HAP-1 (cell line): ENCODE data around the gene PFKL.
"Not testable (repeated sequence)": the region's sequence is repeated elsewhere in the genome, so short reads cannot be mapped to it uniquely, and the experiment has no call there.

ENCODE experiments used
- DNase-seq, 2 experiments: peaks; one replicate each; pipeline ENCODE4 v3.0.0-alpha.2; 2016 to 2020; ENCODE audit warnings: low spot score in 2 of 2
- H3K27me3 ChIP-seq: fragments of 250-450 bp; sonication (Bioruptor Pico); 2 replicates; pipeline ENCODE4 v1.5.1; 2020; ENCODE audit warnings: low read depth, mild to moderate bottlenecking, moderate library complexity
- H3K36me3 ChIP-seq: fragments of 250-450 bp; sonication (Bioruptor Pico); replicated peaks from 2 replicates; pipeline ENCODE4 v1.5.1; 2020; ENCODE audit warnings: mild to moderate bottlenecking
- H3K4me1 ChIP-seq: fragments of 250-450 bp; sonication (Bioruptor Pico); 2 replicates; pipeline ENCODE4 v1.5.1; 2020; ENCODE audit warnings: mild to moderate bottlenecking
- H3K4me3 ChIP-seq: fragments of 250-450 bp; sonication (Bioruptor Pico); 2 replicates; pipeline ENCODE4 v1.5.1; 2020; ENCODE audit warnings: mild to moderate bottlenecking, moderate library complexity
- H3K9me3 ChIP-seq: fragments of 250-450 bp; sonication (Bioruptor Pico); 2 replicates; pipeline ENCODE4 v1.5.1; 2020; ENCODE audit warnings: mild to moderate bottlenecking, moderate library complexity
- in situ Hi-C: fragments of 300-500 bp; cut with MboI; formaldehyde crosslinking; loops from 3 replicates; pipeline ENCODE4 v1.14.3; 2020; ENCODE audit warnings: low sequenced_read_pairs, inconsistent platforms, mixed read lengths

PFKL gene

GRCh38 chr21:44361903-44362302 is 62.0 kb downstream of the PFKL start:
- DNase-seq, in situ Hi-C loops, H3K4me1 ChIP-seq, H3K9me3 ChIP-seq, H3K4me3 ChIP-seq, H3K27me3 ChIP-seq, H3K36me3 ChIP-seq: not testable (repeated sequence)

- H3K27me3 ChIP-seq, result no peaks in the 10 kb centered on the region
- H3K9me3 ChIP-seq, result no peaks in the 10 kb centered on the region
- in situ Hi-C loops, result no loop called here
- no peak for DNase-seq
- H3K4me1 ChIP-seq, result no peaks in the 10 kb centered on the region
- H3K4me3 ChIP-seq, result no peak overlapping the region
- no peaks in the 10 kb centered on the region for H3K36me3 ChIP-seq
Observed at GRCh38 chr21:44363278-44363677, 63.4 kb downstream of the PFKL start.

- in situ Hi-C loops, result no loop called here
- H3K9me3 ChIP-seq, result no peaks in the 10 kb centered on the region
- DNase-seq, result no peak
Observed at GRCh38 chr21:44364151-44365053, 64.5 kb downstream of the PFKL start.

GRCh38 chr21:44365251-44365966 is 65.6 kb downstream of the PFKL start:
- no peaks in the 10 kb centered on the region for H3K9me3 ChIP-seq
- in situ Hi-C loops, result no loop called here
- DNase-seq, result no peak

More at GRCh38 chr21:44364151-44365053, 64.5 kb downstream of the PFKL start:
- Histone ChIP-seq H3K36me3 (no peaks in the 10 kb centered on the region), H3K27me3 (no peaks in the 10 kb centered on the region), H3K4me3 (no peak overlapping the region), H3K4me1 (no peaks in the 10 kb centered on the region)

GRCh38 chr21:44365967-44366585 is 66.2 kb downstream of the PFKL start:
- in situ Hi-C loops, result no loop called here
- DNase-seq, result no peak

More at GRCh38 chr21:44365251-44365966, 65.6 kb downstream of the PFKL start:
- H3K4me3 ChIP-seq, result no peak overlapping the region
- no peaks in the 10 kb centered on the region for H3K4me1 ChIP-seq
- H3K27me3 ChIP-seq, result no peaks in the 10 kb centered on the region
- H3K36me3 ChIP-seq, result no peaks in the 10 kb centered on the region

GRCh38 chr21:44366586-44367211 is 66.8 kb downstream of the PFKL start:
- Histone ChIP-seq H3K36me3 (no peaks in the 10 kb centered on the region), H3K4me3 (no peak overlapping the region), H3K9me3 (no peaks in the 10 kb centered on the region), H3K27me3 (no peaks in the 10 kb centered on the region), H3K4me1 (no peaks in the 10 kb centered on the region)
- in situ Hi-C loops, result no loop called here
- DNase-seq, result no peak

More at GRCh38 chr21:44365967-44366585, 66.2 kb downstream of the PFKL start:
- Histone ChIP-seq H3K4me1 (no peaks in the 10 kb centered on the region), H3K9me3 (no peaks in the 10 kb centered on the region), H3K27me3 (no peaks in the 10 kb centered on the region), H3K4me3 (no peak overlapping the region), H3K36me3 (no peaks in the 10 kb centered on the region)

- no peak overlapping the region for H3K4me3 ChIP-seq
- in situ Hi-C loops, result no loop called here
- no peaks in the 10 kb centered on the region for H3K4me1 ChIP-seq
- no peak for DNase-seq
- no peaks in the 10 kb centered on the region for H3K36me3 ChIP-seq
- H3K27me3 ChIP-seq, result no peaks in the 10 kb centered on the region
- no peaks in the 10 kb centered on the region for H3K9me3 ChIP-seq
Observed at GRCh38 chr21:44368711-44369446, 69.0 kb downstream of the PFKL start.

GRCh38 chr21:44370027-44370735 is 70.3 kb downstream of the PFKL start:
- no peak overlapping the region for H3K4me3 ChIP-seq

GRCh38 chr21:44370786-44371410 is 71.0 kb downstream of the PFKL start:
- in situ Hi-C loops, result no loop called here
- no peak overlapping the region for H3K4me3 ChIP-seq

More at GRCh38 chr21:44370027-44370735, 70.3 kb downstream of the PFKL start:
- H3K9me3 ChIP-seq, result no peaks in the 10 kb centered on the region
- no peak for DNase-seq
- H3K4me1 ChIP-seq, result no peaks in the 10 kb centered on the region
- in situ Hi-C loops, result no loop called here
- no peaks in the 10 kb centered on the region for H3K36me3 ChIP-seq
- H3K27me3 ChIP-seq, result no peaks in the 10 kb centered on the region

GRCh38 chr21:44371596-44371995 is 71.7 kb downstream of the PFKL start:
- no peaks in the 10 kb centered on the region for H3K4me1 ChIP-seq
- no peaks in the 10 kb centered on the region for H3K9me3 ChIP-seq
- H3K36me3 ChIP-seq, result no peaks in the 10 kb centered on the region
- H3K4me3 ChIP-seq, result no peak overlapping the region
- DNase-seq, result no peak
- in situ Hi-C loops, result no loop called here
- H3K27me3 ChIP-seq, result no peaks in the 10 kb centered on the region

More at GRCh38 chr21:44370786-44371410, 71.0 kb downstream of the PFKL start:
- Histone ChIP-seq H3K27me3 (no peaks in the 10 kb centered on the region), H3K9me3 (no peaks in the 10 kb centered on the region), H3K36me3 (no peaks in the 10 kb centered on the region), H3K4me1 (no peaks in the 10 kb centered on the region)
- DNase-seq, result no peak

GRCh38 chr21:44372616-44373015 is 72.8 kb downstream of the PFKL start:
- H3K9me3 ChIP-seq, result no peaks in the 10 kb centered on the region
- in situ Hi-C loops, result no loop called here
- H3K36me3 ChIP-seq, result no peaks in the 10 kb centered on the region
- no peak for DNase-seq
- H3K4me3 ChIP-seq, result no peak overlapping the region
- no peaks in the 10 kb centered on the region for H3K27me3 ChIP-seq
- no peaks in the 10 kb centered on the region for H3K4me1 ChIP-seq

GRCh38 chr21:44374601-44375280 is 74.9 kb downstream of the PFKL start:
- Histone ChIP-seq H3K4me1 (no peaks in the 10 kb centered on the region), H3K9me3 (no peaks in the 10 kb centered on the region), H3K27me3 (no peaks in the 10 kb centered on the region), H3K4me3 (no peak overlapping the region), H3K36me3 (no peaks in the 10 kb centered on the region)
- in situ Hi-C loops, result no loop called here
- DNase-seq, result no peak
